ENCODE results near the gene ELAVL1.

ELAVL1 gene

GRCh38 chr19:7968008-7968795, 37.2 kb downstream of the ELAVL1 start:
- Histone ChIP-seq H3K4me3 (ENCODE audit: low read depth in 1 of 2, low read length in 1 of 2) (no peak overlapping the region), H3K27me3 (no peaks in the 10 kb centered on the region), H3K4me1 (ENCODE audit: control insufficient read depth in 1 of 2, insufficient read depth in 1 of 2, low read depth in 1 of 2, low read length in 1 of 2) (no peaks in the 10 kb centered on the region), H3K36me3 (peaks cover 80% of the 10 kb centered on the region), H3K9me3 (no peaks in the 10 kb centered on the region), H3K27ac (no peak overlapping the region)
- no peak for TF ChIP-seq CTCF (IDR thresholded peaks at IDR 0.05)

- no peak for TF ChIP-seq CTCF (IDR thresholded peaks at IDR 0.05)
- Histone ChIP-seq H3K4me1 (ENCODE audit: control insufficient read depth in 1 of 2, insufficient read depth in 1 of 2, low read depth in 1 of 2, low read length in 1 of 2) (peaks cover 0 to 5% of the 10 kb centered on the region in 2 experiments), H3K9me3 (no peaks in the 10 kb centered on the region), H3K4me3 (ENCODE audit: low read depth in 1 of 2, low read length in 1 of 2) (no peak overlapping the region), H3K36me3 (peaks cover 81% of the 10 kb centered on the region), H3K27me3 (no peaks in the 10 kb centered on the region), H3K27ac (no peak overlapping the region)
Measured at GRCh38 chr19:7965921-7966665, 39.3 kb downstream of the ELAVL1 start.

- Histone ChIP-seq H3K4me1 (ENCODE audit: control insufficient read depth in 1 of 2, insufficient read depth in 1 of 2, low read depth in 1 of 2, low read length in 1 of 2) (peaks cover 0 to 5% of the 10 kb centered on the region in 2 experiments), H3K36me3 (peaks cover 85% of the 10 kb centered on the region), H3K9me3 (no peaks in the 10 kb centered on the region), H3K27ac (no peak overlapping the region), H3K27me3 (no peaks in the 10 kb centered on the region), H3K4me3 (ENCODE audit: low read depth in 1 of 2, low read length in 1 of 2) (no peak overlapping the region)
- no peak for TF ChIP-seq CTCF (IDR thresholded peaks at IDR 0.05)
Measured at GRCh38 chr19:7965259-7965841, 40.1 kb downstream of the ELAVL1 start.

- peaks cover 79% of the 10 kb centered on the region for H3K36me3 ChIP-seq
- no peaks in the 10 kb centered on the region for H3K27me3 ChIP-seq
- no peaks in the 10 kb centered on the region for H3K9me3 ChIP-seq
- peaks cover 5% of the 10 kb centered on the region in 2 experiments for H3K4me1 ChIP-seq (ENCODE audit: control insufficient read depth in 1 of 2, insufficient read depth in 1 of 2, low read depth in 1 of 2, low read length in 1 of 2)
- H3K4me3 ChIP-seq (ENCODE audit: low read depth in 1 of 2, low read length in 1 of 2), result no peak overlapping the region
- TF ChIP-seq CTCF (IDR thresholded peaks at IDR 0.05), result no peak
- H3K27ac ChIP-seq, result no peak overlapping the region
Measured at GRCh38 chr19:7963566-7963965, 41.9 kb downstream of the ELAVL1 start.

GRCh38 chr19:7962644-7963268, 42.7 kb downstream of the ELAVL1 start:
- no peak for TF ChIP-seq CTCF (IDR thresholded peaks at IDR 0.05)
- Histone ChIP-seq H3K4me1 (ENCODE audit: control insufficient read depth in 1 of 2, insufficient read depth in 1 of 2, low read depth in 1 of 2, low read length in 1 of 2) (peaks cover 5% of the 10 kb centered on the region in 2 experiments), H3K36me3 (peaks cover 72% of the 10 kb centered on the region), H3K27me3 (no peaks in the 10 kb centered on the region), H3K4me3 (ENCODE audit: low read depth in 1 of 2, low read length in 1 of 2) (no peak overlapping the region), H3K27ac (no peak overlapping the region), H3K9me3 (no peaks in the 10 kb centered on the region)

Data from neutrophil (primary cell).